ENCODE results near the gene RNU6-9. TPM values are rescaled to one million over a fixed set of nuclear protein-coding genes. Genes with fewer than 3 reads are reported as not detected.

Gene RNU6-9
- total and polyA plus RNA-seq, 2 of the 13 experiments (the other 11 are each of a cell fraction or from before 2014, with no cell fraction given), result under 0.01 TPM; not detected in 1

GRCh38 chr19:939922-940321 is 46.6 kb downstream of the RNU6-9 start:
- CTCF ChIA-PET (ENCODE audit: low intra/inter-chr PET ratio, low total read pairs), result no interaction called here
- no peak for DNase-seq (ENCODE audit: low spot score)
- Histone ChIP-seq H3K4me1 (ENCODE audit: insufficient read depth, low read length) (peaks cover 53% of the 10 kb centered on the region), H3K9me3 (ENCODE audit: low read length) (no peaks in the 10 kb centered on the region), H3K4me2 (ENCODE audit: low read depth, low read length) (no peak overlapping the region), H3K9ac (ENCODE audit: insufficient read depth, low read depth, low read length) (no peak overlapping the region), H3K4me3 (replicated peaks in 1 of 3; ENCODE audit: insufficient read depth in 1 of 3, low read depth in 2 of 3, low read length in 3 of 3) (no peak overlapping the region), H3K27me3 (ENCODE audit: control insufficient read depth in 1 of 2, insufficient read depth in 2 of 2, low read length in 2 of 2) (no peaks in the 10 kb centered on the region), H3K36me3 (replicated peaks in 1 of 2; ENCODE audit: control insufficient read depth in 1 of 2, insufficient read depth in 2 of 2, low read length in 2 of 2) (peaks cover 25 to 79% of the 10 kb centered on the region in 2 experiments), H2AFZ (ENCODE audit: low read length) (no peak overlapping the region), H4K20me1 (ENCODE audit: insufficient read depth, low read length) (peaks cover 74% of the 10 kb centered on the region; the same call in 1 of the 2 replicates), H3K27ac (ENCODE audit: extremely low read length, insufficient read depth, low read length) (no peak overlapping the region), H3K79me2 (ENCODE audit: insufficient read depth, low read length) (peaks cover 85% of the 10 kb centered on the region)
- WGBS (ENCODE audit: low lambda C conversion rate), result 90% methylated on average over 6 of the region's 7 CpGs
- no peak for FAIRE-seq
- ATAC-seq, result no peak
- POLR2A ChIA-PET, result interaction anchor here (1.5 to 3.5 kb wide), 2 partner anchors 12 to 44 kb away, joined by 4 to 18 read pairs; partner anchors contain the start of gene WDR18
- in situ Hi-C loops (cut with HindIII; ENCODE audit: extremely low pct_ligation_motif_present, low pct_unique_long_range_greater_than_20kb) (no loop called here), intact Hi-C loops (cut with micrococcal nuclease; ENCODE audit: unreplicated experiment) (no loop called here)
- peak; percentile 17 for TF ChIP-seq RBM39 (IDR thresholded peaks at IDR 0.05; ENCODE audit: low read depth, low read length, poor library complexity, severe bottlenecking)
- no peak for TF ChIP-seq PBX3 (CRISPR knock-in tag; IDR thresholded peaks at IDR 0.05; ENCODE audit: borderline replicate concordance)
- BruUV-seq (replicated peaks), result no TSS peak

- POLR2A ChIA-PET, result no interaction called here
- intact Hi-C loops (cut with micrococcal nuclease; ENCODE audit: unreplicated experiment), result no loop called here
These were observed 47.5 kb downstream of the RNU6-9 start for GRCh38 chr19:940591-941291.

More at GRCh38 chr19:940591-941291, 47.5 kb downstream of the RNU6-9 start:
- Histone ChIP-seq H3K9me3 (ENCODE audit: low read length) (no peaks in the 10 kb centered on the region), H3K36me3 (replicated peaks in 1 of 2; ENCODE audit: control insufficient read depth in 1 of 2, insufficient read depth in 2 of 2, low read length in 2 of 2) (peaks cover 26 to 80% of the 10 kb centered on the region in 2 experiments), H3K4me1 (ENCODE audit: insufficient read depth, low read length) (peaks cover 50% of the 10 kb centered on the region), H3K27ac (ENCODE audit: extremely low read length, insufficient read depth, low read length) (no peak overlapping the region), H3K79me2 (ENCODE audit: insufficient read depth, low read length) (peaks cover 86% of the 10 kb centered on the region), H3K4me3 (replicated peaks in 1 of 3; ENCODE audit: insufficient read depth in 1 of 3, low read depth in 2 of 3, low read length in 3 of 3) (no peak overlapping the region), H3K9ac (ENCODE audit: insufficient read depth, low read depth, low read length) (no peak overlapping the region), H3K27me3 (ENCODE audit: control insufficient read depth in 1 of 2, insufficient read depth in 2 of 2, low read length in 2 of 2) (no peaks in the 10 kb centered on the region; a peak in 1 of 5 replicates), H2AFZ (ENCODE audit: low read length) (no peak overlapping the region), H3K4me2 (ENCODE audit: low read depth, low read length) (no peak overlapping the region), H4K20me1 (ENCODE audit: insufficient read depth, low read length) (peaks cover 75% of the 10 kb centered on the region; the same call in 1 of the 2 replicates)
- ATAC-seq, result no peak
- CTCF ChIA-PET (ENCODE audit: low intra/inter-chr PET ratio, low total read pairs), result no interaction called here
- FAIRE-seq, result no peak
- 0 out of 2 replicates have a peak, but pooled peaks have one; percentile 49 for TF ChIP-seq HNRNPL (IDR thresholded peaks at IDR 0.05; ENCODE audit: low read depth, low read length)
- peak; percentile 83 for TF ChIP-seq AGO2 (optimal IDR thresholded peaks at IDR 0.05; ENCODE audit: low read depth, low read length)
- no peak for TF ChIP-seq MAX (IDR thresholded peaks at IDR 0.05)
- no peak for TF ChIP-seq DNMT1 (CRISPR knock-in tag; IDR thresholded peaks at IDR 0.05)
- peak; percentile 75 for TF ChIP-seq RBFOX2 (IDR thresholded peaks at IDR 0.05; ENCODE audit: low read depth, low read length)
- WGBS (ENCODE audit: low lambda C conversion rate), result 97% methylated on average over 41 of the region's 64 CpGs
- DNase-seq (ENCODE audit: low spot score), result no peak
- in situ Hi-C loops (cut with HindIII; ENCODE audit: extremely low pct_ligation_motif_present, low pct_unique_long_range_greater_than_20kb), result no loop called here
- no TSS peak for BruUV-seq (replicated peaks)

Data from HepG2 (cell line).